Measurements from ENCODE around the gene PIP4K2A.
A peak's percentile ranks its signal among the peaks of the same experiment; 100 is the strongest.
"Not testable (repeated sequence)": the region's sequence is repeated elsewhere in the genome, so short reads cannot be mapped to it uniquely, and the experiment has no call there.

PIP4K2A gene

DNA sequence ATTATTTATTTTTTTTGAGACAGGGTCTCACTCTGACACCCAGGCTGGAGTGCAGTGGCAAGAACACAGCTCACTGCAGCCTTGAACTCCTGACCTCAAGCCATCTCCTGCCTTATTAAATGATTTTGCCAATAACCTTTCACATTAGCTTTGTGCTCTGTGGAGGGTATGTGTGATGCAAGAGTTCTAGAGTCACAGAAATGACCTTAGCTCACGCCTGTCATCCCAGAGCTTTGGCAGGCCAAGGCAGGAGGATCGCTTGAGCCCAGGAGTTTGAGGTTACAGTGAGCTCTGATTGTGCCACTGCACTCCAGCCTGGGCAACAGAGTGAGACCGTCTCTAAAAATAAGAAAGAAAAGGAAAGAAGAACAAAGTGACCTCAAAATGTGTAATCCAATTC lies 4.3 kb upstream of the PIP4K2A start:
- DNase-seq: not testable (repeated sequence)

DNA sequence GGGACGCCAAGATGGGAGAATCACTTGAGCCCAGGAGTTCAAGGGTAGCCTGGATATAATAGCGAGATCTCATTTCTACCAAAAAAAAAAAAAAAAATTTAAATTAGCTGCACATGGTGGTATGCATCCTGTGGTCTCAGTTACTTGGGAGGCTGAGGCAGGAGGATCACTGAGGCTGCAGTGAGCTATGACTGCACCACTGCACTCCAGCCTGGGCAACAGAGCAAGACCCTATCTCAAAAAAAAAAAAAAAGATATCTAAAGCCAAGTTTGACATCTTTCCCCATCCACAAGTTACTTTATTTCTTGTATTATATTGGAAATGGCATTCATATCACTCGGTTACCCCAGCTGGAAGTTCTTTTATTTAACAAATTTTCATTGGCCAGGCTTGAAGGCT lies 3.4 kb upstream of the PIP4K2A start:
- no peak for DNase-seq

DNA sequence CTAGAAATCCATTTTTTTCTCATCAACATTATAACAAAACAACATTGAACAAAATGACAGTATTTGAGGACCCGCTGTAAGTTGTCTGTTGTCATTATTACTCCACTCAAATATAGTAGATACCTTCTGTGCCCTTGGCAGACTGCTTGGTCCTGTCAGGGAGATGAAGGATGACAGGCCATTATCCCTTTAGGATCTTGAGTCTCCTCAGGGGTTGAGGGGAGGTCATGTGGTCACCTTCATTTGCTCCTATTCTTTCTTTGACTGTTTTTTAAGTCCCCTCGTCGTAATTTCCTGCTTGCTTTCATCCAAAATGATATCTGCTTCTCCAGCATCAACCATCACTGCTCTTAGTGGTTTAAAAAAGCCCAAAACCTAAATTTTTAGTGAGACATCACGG lies 2.6 kb upstream of the PIP4K2A start:
- DNase-seq: no peak

DNA sequence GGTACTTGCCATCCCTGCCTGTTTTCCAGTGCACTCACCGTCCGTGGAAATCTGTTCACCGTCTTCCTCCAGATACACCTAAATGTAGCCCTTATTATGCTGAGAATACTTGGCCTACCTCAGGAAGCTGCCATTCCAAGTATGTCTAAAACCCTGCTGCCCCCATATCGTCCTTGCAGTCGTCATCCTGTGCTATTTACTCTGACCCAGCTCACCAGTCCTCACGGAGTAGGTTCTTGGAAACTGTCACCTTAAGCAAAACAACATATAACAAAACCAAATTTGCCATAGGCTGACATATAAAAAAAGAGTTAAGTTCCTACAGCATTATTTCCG lies 880 bp upstream of the PIP4K2A start:
- DNase-seq: no peak

DNA sequence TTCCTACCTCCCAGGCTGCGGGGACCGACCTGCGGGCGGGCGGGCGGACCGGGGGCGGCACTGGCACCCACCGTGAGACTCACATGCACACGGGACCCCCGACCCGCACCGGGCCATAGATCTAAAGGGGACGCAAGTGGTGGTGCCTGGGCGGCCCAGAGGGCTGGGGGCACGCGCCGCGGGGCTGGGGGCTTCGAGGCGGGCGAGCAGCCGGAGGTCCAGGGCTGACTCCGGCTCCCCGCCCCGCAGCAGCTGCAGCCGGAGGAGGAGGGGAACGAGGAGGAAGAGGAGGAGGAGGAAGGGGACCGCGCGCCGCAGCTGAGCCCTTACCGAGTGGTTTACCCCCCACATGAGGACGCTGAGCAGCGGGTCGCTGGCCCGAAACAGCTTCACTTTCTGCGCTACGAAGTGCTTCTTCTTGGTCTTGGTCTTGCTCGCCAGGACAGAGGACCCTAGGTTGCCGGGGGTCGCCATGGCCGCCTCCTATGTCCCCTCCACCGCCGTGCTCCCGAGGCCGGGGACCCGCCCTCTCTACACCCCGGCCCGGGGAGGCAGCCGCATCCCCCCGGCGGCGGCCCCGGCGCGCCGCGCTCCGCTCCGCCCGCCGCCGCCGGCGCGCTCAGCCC lies 412 bp downstream of the PIP4K2A start:
- DNase-seq: peak; percentile 53 to 58

DNA sequence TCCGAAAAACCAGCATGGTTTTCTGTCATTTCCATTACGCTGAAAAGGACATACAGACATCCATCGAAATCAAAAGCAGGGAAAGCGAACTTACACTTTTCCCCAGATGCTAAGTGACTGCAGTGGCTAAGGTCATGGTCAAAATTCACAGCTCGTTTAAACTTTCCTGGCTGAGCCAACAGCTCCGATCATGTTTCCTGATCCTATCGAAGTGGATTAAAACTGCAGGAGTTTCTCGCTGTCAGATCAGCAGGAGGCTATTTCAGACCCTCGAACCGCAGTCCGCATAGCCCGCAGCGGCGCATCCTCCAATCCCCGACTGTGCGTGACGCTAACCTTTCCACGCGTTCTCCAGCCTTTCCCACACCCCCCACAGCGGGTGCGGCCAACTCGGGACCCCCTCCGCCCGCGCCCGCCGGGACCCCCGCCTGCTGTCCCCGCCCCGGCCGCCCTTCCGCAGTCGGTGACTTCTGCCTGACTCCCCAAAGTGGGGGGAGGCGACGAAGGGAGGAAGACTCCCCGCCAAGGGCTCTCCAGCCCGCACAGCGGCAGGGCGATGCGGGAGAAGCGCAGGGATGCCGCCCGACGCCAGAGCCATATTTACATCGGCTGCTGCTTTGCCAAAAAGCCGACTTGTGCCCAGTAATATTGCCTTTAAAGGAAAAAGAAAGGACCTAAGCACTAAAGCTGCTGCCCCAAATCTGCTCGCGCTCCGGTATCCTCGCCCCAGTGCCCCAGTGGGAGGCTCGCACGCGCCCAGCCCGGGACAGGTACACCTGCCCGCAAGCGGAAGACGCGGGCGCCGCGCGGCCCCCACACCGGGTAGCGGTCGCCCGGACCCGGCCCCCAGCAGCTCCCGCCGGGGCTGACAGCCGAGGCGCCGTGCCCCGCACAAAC lies 1.2 kb downstream of the PIP4K2A start:
- peak; percentile 44 to 47 for DNase-seq

DNA sequence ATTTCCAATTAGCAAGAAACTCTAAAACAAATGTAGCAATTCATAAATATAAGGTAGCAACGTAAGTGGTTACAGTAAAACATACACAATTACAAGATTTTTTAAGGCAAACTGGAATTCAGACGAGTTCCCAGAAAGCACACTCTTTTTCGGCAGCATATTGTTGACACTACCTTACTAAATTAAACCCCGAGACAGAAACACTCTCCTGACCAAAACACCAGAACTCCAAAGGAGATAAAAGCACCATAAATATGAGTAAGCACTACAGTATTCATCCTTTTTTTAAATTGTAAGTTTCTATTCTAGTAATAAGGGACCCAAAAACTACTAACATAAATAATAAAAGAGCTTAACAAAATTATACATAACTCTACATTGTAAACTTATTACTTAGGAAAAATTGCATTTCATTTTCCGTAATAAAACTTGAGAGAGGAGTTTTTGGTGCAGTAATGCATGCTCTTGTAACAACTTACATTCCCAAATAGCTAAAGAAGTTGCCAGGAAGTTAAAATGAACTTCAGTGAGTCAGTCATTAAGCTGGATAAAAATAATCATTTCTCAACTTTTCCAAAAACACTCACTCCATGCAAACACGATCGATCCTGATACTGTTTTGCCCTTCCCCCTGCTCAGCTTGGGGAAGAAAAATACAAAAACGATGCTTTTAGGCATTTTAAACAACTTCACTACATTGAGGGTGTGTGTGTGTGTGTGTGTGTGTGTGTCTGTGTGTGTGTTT lies 2.0 kb downstream of the PIP4K2A start:
- DNase-seq: no peak

DNA sequence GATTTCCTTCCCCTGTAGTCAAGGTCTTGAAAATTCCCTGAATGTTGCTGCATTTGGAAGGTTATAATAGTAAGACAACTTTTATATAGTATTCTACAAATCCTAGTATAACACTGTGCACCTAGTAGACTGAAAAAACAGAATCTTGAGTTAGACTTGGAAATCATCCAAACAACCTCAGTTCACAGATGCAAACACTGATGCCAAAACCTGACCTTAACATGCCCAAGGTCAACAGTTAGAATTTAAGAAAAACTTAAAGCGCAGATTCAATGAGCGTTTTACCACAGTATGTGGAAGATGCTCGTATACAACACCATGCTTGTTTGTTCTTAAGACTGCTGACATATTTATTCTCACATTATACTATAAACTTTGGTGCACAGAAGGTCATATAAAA lies 3.0 kb downstream of the PIP4K2A start:
- DNase-seq: no peak

DNA sequence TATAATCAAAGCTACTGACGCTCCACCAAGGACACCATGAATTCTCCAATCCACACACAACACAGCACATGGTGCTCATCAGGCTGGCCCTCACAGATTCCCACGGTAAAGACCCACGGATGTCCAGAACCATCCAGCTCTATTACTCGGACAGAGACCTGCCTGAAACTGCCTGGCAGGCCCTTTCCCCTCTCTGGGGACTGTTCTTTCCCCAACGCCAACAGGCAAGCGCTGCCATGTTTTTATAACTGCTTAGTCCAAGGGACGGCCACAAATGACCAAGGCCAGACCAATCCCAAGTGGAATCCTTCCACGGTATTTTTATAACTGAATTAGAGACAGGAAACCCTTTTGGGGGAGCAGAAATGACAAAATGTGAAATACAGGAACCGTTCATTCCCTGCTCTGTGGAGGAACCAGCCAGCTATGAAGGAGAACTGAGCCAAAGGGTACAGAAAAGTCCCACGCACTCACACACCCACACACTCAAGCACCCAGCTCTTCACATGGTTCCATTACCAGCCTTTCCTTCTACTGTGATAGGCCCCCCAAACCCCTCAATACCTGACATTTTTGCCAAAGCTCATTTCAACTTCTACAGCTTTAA lies 4.1 kb downstream of the PIP4K2A start:
- peak in 1 of 2 donors; percentile 14 for DNase-seq

DNA sequence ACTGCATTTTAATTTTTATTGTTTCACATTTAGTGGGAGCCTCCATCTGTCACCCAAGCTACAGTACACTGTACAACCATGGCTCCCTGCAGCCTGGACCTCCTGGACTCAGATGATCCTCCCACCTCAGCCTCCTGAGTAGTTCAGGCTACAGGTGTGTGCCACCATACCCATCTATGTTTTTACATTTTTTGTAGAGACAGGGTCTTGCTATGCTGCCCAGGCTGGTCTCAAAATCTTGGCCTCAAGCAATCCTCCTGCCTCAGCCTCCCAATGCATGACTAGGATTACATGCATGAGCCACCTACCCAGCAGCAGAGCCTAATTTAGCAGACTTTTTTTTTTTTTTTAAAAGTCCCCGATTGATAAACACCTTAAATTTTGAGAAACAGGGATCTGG lies 5.6 kb downstream of the PIP4K2A start:
- DNase-seq: no peak

DNA sequence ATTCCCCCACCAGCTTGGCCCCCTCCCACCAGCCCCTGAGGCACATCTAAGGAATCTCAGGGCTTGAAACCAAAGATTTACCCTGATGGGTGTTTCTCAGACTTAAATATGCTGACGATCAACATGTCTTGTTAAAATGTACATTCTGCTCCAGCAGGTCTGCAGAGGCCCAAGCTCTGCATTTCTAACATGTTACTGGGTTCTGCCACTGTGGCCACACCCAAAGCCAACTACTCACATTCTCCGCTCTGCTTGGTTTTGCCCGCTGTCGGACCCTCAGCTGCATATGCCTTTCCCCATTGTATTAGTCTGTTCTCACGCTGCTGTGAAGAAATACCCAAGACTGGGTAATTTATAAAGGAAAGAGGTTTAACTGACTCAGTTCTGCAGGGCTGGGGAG lies 8.9 kb downstream of the PIP4K2A start:
- DNase-seq: no peak

DNA sequence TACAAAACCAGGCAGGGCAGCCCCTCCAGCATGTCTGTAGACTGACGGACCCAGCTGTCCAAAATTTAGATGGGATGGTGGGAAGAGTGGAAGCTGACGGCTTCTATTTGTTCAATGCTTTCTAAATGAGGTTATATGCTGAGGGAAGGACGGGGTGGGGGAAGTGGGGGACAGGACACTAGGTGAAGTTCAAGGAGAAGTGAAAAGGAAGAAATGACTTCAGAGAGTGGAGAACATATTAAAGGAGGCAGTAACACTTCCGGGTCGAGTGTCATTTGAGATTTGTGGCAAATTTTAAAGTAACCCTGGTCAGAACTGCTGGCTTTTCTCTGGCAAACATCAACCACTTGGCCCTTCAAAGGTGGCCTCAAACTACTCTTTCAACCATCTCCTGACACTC lies 9.4 kb downstream of the PIP4K2A start:
- DNase-seq: no peak

DNA sequence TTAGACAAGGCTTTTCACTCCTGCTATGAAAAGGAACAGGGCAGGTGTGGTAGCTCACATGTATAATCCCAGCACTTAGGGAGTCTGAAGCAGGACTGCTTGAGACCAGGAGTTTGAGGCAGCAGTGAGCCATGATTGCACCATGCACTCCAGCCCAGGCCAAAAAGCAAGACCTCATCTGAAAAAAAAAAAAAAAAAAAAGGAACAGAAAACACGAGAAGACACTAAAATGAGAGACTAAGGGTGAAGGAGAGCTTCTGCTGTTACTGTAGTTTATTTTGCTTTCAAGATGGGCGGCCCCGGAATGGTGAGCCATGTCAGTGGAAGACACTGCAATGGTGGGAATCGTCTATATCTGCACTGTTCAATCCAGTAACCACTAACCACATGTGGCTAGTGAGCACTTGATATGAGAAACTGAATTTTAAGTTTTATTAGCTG lies 9.9 kb downstream of the PIP4K2A start:
- DNase-seq: no peak

DNA sequence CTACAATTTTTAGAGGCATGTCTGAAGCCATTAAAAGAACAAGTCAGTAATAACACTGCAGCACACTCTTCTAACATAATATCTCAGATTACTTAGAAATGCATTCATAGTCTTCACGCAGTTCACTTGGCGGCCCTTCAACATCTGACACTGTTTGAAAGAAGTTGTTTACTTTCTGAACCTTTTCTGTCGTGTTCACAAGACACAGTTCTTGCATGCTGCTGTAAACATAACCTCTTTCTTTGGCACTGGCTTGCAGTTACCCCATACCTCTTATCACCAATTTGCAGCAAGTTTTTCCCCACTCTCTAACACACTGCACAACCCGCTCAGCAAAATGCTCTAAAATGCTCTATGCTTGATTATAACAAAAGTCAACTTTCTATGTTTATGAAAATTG lies 12.0 kb downstream of the PIP4K2A start:
- no peak for DNase-seq

DNA sequence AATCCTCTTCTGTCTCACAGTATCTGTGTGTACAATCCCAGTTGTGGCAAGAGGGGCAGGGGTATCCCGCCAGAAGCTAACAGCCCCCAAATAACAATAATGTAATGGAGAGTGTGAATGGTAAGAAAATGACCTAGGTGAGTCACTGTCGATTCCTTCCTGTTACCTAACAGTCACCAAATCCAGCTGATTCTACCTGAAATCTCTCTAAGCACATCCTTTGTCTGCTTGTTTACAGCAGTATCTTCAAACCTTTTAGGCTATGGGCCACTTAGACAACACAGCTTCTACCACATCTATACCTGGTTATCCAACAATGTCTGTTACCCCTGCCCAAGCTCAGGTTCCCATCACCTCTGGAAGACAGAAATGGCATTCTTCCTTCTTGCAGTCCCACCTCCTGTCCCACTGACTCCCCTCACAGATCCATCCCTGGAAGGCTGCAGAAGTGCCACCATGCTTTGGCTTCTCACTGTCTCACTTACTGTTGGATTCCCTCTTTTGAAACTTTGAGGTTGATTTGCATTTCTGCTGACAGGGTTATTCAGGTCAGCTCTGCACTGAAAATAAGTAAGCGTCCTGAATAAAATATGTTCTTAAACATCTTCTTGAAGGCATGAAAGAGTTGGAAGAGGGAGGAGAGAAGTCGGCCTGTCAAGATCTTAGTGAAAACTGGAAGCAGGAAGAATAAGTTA lies 13.1 kb downstream of the PIP4K2A start:
- DNase-seq: no peak

DNA sequence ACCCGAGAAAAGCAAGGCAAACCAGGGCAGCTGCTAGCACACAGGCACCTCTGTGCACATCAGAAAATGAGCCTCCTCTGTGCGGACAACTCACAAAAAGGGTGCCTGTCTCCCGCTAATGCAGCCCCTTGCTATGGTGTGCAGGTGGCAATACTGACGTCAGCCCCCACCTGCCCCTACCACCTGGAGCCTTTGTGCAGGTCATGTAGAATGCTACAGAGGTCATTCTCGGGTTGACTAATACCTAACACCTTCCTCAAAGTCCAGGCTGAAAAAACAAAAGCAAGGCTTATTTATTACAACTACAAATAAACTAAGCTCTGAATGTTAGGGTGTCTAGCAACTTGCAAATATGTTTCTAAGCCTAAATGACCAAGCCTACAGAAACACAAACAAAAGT lies 13.9 kb downstream of the PIP4K2A start:
- DNase-seq: no peak

DNA sequence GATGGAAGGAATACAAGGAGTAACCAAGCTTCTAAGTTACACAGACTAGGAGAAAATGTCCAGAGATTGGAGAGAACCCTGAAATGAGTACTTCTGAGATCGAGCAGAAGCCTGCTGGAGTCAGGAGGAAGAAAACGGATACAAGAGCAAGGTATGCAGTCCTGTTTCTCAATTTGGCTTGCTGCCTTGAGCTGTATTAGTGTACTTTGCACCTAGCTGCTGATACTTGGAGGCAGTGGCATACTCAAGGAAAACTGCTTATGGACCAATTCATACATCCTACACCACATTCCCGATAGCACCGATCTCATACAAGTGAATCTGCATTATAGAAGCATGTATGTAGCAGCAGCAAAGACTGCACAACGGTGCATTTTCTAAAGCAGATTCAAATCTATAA lies 14.4 kb downstream of the PIP4K2A start:
- no peak for DNase-seq

DNA sequence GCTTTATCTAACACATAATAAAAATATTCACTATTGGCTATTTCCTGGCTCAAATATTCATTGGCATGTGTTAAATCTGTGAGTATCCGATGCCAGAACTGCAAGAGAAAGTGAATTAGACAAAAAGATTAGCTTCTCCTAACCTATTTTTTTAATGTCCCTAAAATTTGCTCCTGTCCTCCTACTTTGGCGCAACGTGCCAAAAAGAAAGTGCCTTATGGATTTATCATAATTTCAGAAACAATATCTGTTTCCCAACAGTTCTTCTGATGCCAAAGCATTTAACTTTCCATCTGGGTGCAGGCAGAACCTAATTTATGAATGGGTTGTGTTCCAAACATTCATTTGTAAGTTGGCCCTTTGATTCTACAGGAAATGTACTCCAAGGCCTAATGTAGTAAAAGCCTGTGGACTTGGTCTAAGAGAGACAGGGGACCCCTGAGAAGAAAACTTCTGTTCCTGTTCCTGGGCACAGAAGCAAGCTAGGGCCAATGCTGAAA lies 15.4 kb downstream of the PIP4K2A start:
- no peak for DNase-seq

DNA sequence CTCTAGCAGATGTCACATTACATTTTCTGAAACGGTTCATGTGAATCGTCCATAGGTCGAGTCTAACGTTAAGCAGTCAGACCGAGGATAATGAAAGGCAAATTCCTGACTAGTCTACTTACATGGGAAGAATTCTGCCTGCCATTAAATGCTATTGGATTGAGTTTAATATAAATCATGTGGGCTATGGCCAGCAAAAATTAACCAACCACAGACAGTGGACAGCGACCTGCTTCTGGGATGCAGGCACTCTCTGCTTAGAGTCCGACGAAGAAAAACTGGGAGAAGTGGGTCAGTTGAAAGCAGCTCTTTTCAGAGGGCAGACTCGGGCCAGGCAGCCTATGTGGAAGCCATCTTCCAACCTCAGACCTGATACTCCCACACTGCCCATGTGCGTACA lies 16.6 kb downstream of the PIP4K2A start:
- no peak for DNase-seq

DNA sequence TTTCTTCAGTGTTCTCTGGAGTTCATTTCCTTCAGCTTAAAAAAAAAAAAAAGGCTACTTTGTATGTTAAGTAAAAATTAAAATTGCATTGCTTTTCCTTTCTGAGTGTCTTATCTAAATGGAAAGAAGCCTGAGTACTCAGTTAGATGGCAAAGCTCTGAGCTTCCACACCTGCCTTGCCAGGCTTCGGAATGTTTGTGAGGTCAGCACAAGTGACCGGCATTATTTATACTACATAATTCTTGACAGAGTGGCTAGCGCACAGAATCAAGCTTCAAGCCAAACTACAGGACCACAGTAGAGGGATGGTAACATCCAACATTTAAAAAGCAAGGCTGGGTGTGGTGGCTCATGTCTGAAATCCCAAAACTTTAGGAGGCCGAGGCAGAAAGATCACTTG lies 17.3 kb downstream of the PIP4K2A start:
- DNase-seq: no peak

DNA sequence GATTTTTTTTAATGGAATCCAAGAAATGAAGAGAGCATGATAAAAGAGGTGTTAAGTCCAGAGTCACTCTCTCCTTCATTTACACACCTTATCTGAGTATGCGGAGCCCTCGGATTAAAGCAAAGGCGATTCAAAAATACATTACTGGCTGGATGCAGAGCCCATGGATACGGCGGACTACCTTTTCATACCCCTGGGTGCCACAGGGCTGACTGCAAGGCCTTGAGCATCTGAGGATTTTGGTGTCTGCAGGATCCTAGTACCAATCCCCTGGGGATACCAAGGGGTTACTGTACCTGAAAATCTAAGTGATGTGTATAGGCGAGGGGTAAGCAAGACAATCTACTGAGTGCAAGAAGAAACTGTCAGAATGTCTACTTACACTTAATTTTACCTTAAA lies 20.5 kb downstream of the PIP4K2A start:
- DNase-seq: no peak

DNA sequence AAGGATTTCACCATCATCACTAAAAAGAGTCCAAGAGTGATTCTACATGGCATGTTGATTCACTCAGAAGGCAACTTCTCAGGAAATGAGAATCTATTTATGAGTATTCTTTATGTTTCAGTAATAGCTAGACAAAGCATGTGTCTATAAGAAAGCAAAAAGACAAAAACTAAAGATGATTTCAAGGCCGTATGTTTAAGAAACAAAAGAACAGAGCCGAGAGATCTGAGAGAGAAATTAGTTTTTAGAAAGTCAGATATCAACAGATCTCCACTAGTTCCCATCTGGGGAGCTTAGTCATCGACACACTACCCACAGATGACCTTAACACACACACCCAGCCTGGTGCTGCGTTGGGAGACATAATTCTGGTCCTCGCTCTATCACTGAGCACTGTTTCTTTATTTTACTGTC lies 21.0 kb downstream of the PIP4K2A start:
- DNase-seq: peak in 1 of 2 donors; percentile 40

DNA sequence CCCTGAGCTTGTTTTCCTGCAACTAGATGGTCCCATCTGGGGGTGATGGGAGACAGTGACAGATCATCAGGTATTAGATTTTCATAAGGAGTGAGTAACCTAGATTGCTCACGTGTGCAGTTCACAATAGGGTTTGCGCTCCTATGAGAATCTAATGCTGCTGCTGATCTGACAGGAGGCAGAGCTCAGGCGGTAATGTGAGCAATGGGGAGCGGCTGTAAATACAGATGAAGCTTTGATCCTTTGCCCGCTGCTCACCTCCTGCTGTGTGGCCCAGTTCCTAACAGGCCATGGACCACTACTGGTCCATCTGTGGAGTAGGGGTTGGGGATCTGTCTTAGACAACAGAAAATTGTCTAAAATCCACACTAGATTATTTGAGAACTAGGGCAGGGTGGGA lies 22.3 kb downstream of the PIP4K2A start:
- DNase-seq: not testable (repeated sequence)

Data from stimulated activated CD4-positive, alpha-beta T cell treated with anti-CD3 and anti-CD28 coated beads, Interleukin-2, amount 100 ng/mL, for 24 hours (primary cell).